ENCODE data around the gene CKAP4. TPM values are rescaled to one million over a fixed set of nuclear protein-coding genes. Genes with fewer than 3 reads are reported as not detected.

The CKAP4 gene, protein sequence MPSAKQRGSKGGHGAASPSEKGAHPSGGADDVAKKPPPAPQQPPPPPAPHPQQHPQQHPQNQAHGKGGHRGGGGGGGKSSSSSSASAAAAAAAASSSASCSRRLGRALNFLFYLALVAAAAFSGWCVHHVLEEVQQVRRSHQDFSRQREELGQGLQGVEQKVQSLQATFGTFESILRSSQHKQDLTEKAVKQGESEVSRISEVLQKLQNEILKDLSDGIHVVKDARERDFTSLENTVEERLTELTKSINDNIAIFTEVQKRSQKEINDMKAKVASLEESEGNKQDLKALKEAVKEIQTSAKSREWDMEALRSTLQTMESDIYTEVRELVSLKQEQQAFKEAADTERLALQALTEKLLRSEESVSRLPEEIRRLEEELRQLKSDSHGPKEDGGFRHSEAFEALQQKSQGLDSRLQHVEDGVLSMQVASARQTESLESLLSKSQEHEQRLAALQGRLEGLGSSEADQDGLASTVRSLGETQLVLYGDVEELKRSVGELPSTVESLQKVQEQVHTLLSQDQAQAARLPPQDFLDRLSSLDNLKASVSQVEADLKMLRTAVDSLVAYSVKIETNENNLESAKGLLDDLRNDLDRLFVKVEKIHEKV
- 10 to 100 TPM; 28.7 to 51.6 (median 38.8) TPM for total RNA-seq

GRCh38 chr12:106247674-106248311, at the start of gene CKAP4:
TSS of gene CKAP4 (minus strand) at chr12:106248020. CDS start at chr12:106247851, 169 bp downstream.
- intact Hi-C loops (cut with DNase I) = loop anchor here (5.0 kb wide), 1 partner anchor 55 kb away; the partner anchor contains the start of gene TCP11L2
- Histone ChIP-seq H3K4me1 (peaks cover 40 to 54% (median 52%) of the 10 kb centered on the region in 4 donors), H3K9me3 (no peaks in the 10 kb centered on the region), H3K27me3 (no peaks in the 10 kb centered on the region), H3K4me3 (peak within 1 kb of the TSS; percentile 74 to 95 (median 86)), H3K27ac (replicated peaks in 1 of 4) (peak within 1 kb of the TSS; percentile 93 to 100 (median 96)), H3K36me3 (peaks cover 0 to 5% (median 0%) of the 10 kb centered on the region in 4 donors)
- WGBS = no CpG with 5 or more reads among the region's 102 CpGs
- DNase-seq (ENCODE audit: extremely low spot score) = no peak
- TF ChIP-seq CTCF (IDR thresholded peaks at IDR 0.05) (no peak), EP300 (IDR thresholded peaks at IDR 0.05) (no peak), POLR2AphosphoS5 (IDR thresholded peaks at IDR 0.05) (no peak), POLR2A (IDR thresholded peaks at IDR 0.05; ENCODE audit: low read depth) (no peak)

GRCh38 chr12:106297075-106297474, 49.3 kb upstream of the CKAP4 start:
- no peaks in the 10 kb centered on the region for H3K27me3 ChIP-seq
- no peaks in the 10 kb centered on the region for H3K36me3 ChIP-seq
- peaks cover 18 to 24% (median 22%) of the 10 kb centered on the region in 4 donors for H3K4me1 ChIP-seq
- no peaks in the 10 kb centered on the region for H3K9me3 ChIP-seq
- no peak overlapping the region for H3K4me3 ChIP-seq
- WGBS = 88% methylated on average over 3 of the region's 3 CpGs
- no peak overlapping the region for H3K27ac ChIP-seq (replicated peaks in 1 of 4)
- DNase-seq (ENCODE audit: extremely low spot score) = no peak
- no peak for TF ChIP-seq CTCF (IDR thresholded peaks at IDR 0.05)
- no peak for TF ChIP-seq POLR2AphosphoS5 (IDR thresholded peaks at IDR 0.05)
- no peak for TF ChIP-seq POLR2A (IDR thresholded peaks at IDR 0.05; ENCODE audit: low read depth)
- TF ChIP-seq EP300 (IDR thresholded peaks at IDR 0.05) = no peak
- intact Hi-C loops (cut with DNase I) = no loop called here

DNA sequence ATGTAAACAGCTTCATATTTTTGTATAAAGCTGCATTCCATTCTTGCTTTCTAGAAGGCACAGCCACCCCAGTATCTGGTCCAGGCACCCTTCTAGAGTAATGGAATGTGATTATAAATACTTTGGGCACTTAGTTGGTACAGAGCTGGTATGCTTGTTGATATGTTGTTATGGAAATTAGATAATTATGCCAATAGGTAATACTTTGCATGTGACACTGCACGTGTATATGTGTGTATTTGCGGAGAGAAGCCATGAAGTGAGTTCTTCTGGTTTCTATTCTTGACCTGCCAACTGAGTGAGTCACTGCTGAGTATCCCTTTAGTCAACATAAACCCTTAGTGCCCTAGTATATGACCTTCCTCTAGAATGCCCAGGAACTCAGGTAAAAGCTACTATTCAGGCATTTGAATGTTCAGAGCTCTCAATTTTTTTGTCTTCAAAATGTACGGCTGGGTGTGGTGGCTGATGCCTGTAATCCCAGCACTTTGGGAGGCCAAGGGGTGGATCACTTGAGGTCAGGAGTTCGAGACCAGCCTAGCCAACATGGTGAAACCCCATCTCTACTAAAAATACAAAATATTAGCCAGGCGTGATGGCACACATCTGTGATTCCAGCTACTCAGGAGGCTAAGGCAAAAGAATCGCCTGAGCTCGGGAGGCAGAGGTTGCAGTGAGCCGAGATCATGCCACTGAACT, 48.5 kb upstream of the CKAP4 start:
- 82% methylated on average over 8 of the region's 8 CpGs for WGBS
- Histone ChIP-seq H3K4me3 (no peak overlapping the region), H3K27ac (replicated peaks in 1 of 4) (no peak overlapping the region)

GRCh38 chr12:106292339-106292738, 44.5 kb upstream of the CKAP4 start:
- 87% methylated on average over 5 of the region's 5 CpGs for WGBS
- no peak for TF ChIP-seq CTCF (IDR thresholded peaks at IDR 0.05)
- TF ChIP-seq POLR2AphosphoS5 (IDR thresholded peaks at IDR 0.05) = no peak
- no peak for TF ChIP-seq EP300 (IDR thresholded peaks at IDR 0.05)
- no peak for TF ChIP-seq POLR2A (IDR thresholded peaks at IDR 0.05; ENCODE audit: low read depth)
- Histone ChIP-seq H3K36me3 (no peaks in the 10 kb centered on the region), H3K27ac (replicated peaks in 1 of 4) (no peak overlapping the region), H3K4me1 (peaks cover 0 to 4% (median 0%) of the 10 kb centered on the region in 4 donors), H3K27me3 (no peaks in the 10 kb centered on the region), H3K9me3 (no peaks in the 10 kb centered on the region), H3K4me3 (no peak overlapping the region)
- intact Hi-C loops (cut with DNase I) = no loop called here
- DNase-seq (ENCODE audit: extremely low spot score) = no peak

More for the DNA sequence above, 48.5 kb upstream of the CKAP4 start:
- intact Hi-C loops (cut with DNase I) = no loop called here
- TF ChIP-seq POLR2A (IDR thresholded peaks at IDR 0.05; ENCODE audit: low read depth) (no peak), POLR2AphosphoS5 (IDR thresholded peaks at IDR 0.05) (peak in 1 of 2 donors; percentile 25)
- Histone ChIP-seq H3K27me3 (no peaks in the 10 kb centered on the region), H3K36me3 (no peaks in the 10 kb centered on the region), H3K9me3 (no peaks in the 10 kb centered on the region), H3K4me1 (peaks cover 11 to 17% (median 16%) of the 10 kb centered on the region in 4 donors)
- no peak for DNase-seq (ENCODE audit: extremely low spot score)

Data from esophagus muscularis mucosa (tissue), 4 donors.